T-helper 2 cell treated with Interferon-gamma antibody and Interleukin-4, amounts not matched to agents 100 ng/mL and 5 ng/mL, for 36 hours (primary cell): ENCODE results near the gene TMEM266. TPM values are rescaled to one million over a fixed set of nuclear protein-coding genes. Genes with fewer than 3 reads are reported as not detected.
"Not testable (repeated sequence)": the region's sequence is repeated elsewhere in the genome, so short reads cannot be mapped to it uniquely, and the experiment has no call there.

ENCODE experiments used
- intact Hi-C: fragments of 100-400 bp; cut with micrococcal nuclease; formaldehyde crosslinking; loops from one replicate; pipeline ENCODE4 v1.15.1; 2023
- total RNA-seq: library from RNA; stranded (reverse); gene quantifications from 2 replicates; pipeline ENCODE4 v1.2.3, GENCODE V29; 2022

The TMEM266 gene
- total RNA-seq = not detected in 2 replicates

GRCh38 chr15:76059320-76060117 lies at the start of gene TMEM266:
TSS of gene TMEM266 (plus strand) at chr15:76059985. CDS start at chr15:76134264, 74,279 bp downstream.
- intact Hi-C loops = no loop called here

GRCh38 chr15:76010613-76011012 lies 49.2 kb upstream of the TMEM266 start:
- intact Hi-C loops = no loop called here

GRCh38 chr15:76011627-76012551 lies 47.9 kb upstream of the TMEM266 start, which contains the start of gene NRG4:
TSS of gene NRG4 (minus strand) at chr15:76012424. CDS start at chr15:76011230, 1,194 bp downstream.
- intact Hi-C loops = no loop called here

- intact Hi-C loops = not testable (repeated sequence)
These were observed 46.3 kb upstream of the TMEM266 start for GRCh38 chr15:76013470-76013869.

- intact Hi-C loops = no loop called here
These were observed 35.6 kb upstream of the TMEM266 start for GRCh38 chr15:76024021-76024768.

- intact Hi-C loops = no loop called here
These were observed 27.7 kb upstream of the TMEM266 start for GRCh38 chr15:76032046-76032445.

GRCh38 chr15:76033438-76033837 lies 26.3 kb upstream of the TMEM266 start:
- intact Hi-C loops = no loop called here

- intact Hi-C loops = no loop called here
These were observed 25.7 kb upstream of the TMEM266 start for GRCh38 chr15:76034111-76034510.

GRCh38 chr15:76035593-76035992 lies 24.2 kb upstream of the TMEM266 start:
- intact Hi-C loops = no loop called here

- intact Hi-C loops = no loop called here
These were observed 21.3 kb upstream of the TMEM266 start for GRCh38 chr15:76038512-76038911.

GRCh38 chr15:76054201-76054600 lies 5.6 kb upstream of the TMEM266 start:
- intact Hi-C loops = not testable (repeated sequence)

GRCh38 chr15:76056931-76057330 lies 2.9 kb upstream of the TMEM266 start:
- intact Hi-C loops = loop anchor here (1.0 kb wide), 1 partner anchor 82 kb away; no protein-coding TSS in a partner anchor

- intact Hi-C loops = loop anchor here (1.0 kb wide), 1 partner anchor 82 kb away; no protein-coding TSS in a partner anchor
These were observed 2.3 kb upstream of the TMEM266 start for GRCh38 chr15:76057332-76058000.

GRCh38 chr15:76058714-76059319 lies 968 bp upstream of the TMEM266 start:
- intact Hi-C loops = no loop called here

- intact Hi-C loops = no loop called here
These were observed 569 bp downstream of the TMEM266 start for GRCh38 chr15:76060118-76060989.

- intact Hi-C loops = no loop called here
These were observed 1.9 kb downstream of the TMEM266 start for GRCh38 chr15:76061700-76062099.

- intact Hi-C loops = no loop called here
These were observed 2.5 kb downstream of the TMEM266 start for GRCh38 chr15:76062286-76062685.

GRCh38 chr15:76064375-76064774 lies 4.6 kb downstream of the TMEM266 start:
- intact Hi-C loops = no loop called here

GRCh38 chr15:76065245-76065644 lies 5.5 kb downstream of the TMEM266 start:
- intact Hi-C loops = no loop called here
